SK-N-SH treated with all-trans-retinoic acid at 6 μM for 48 hours (cell line): Measurements from ENCODE around the gene RRP1.
"Not testable (repeated sequence)": the region's sequence is repeated elsewhere in the genome, so short reads cannot be mapped to it uniquely, and the experiment has no call there.

Experiments
- ATAC-seq: fragments of 200-7000 bp; cut with Tn5 transposase; 3 replicates; pipeline ENCODE4 v1.9.1; 2020; ENCODE audit warnings: mild to moderate bottlenecking, moderate library complexity
- ARNTL ChIP-seq: fragments of 450-650 bp; formaldehyde crosslinking; IDR thresholded peaks from 2 replicates; pipeline ENCODE4 v1.5.0; 2020; ENCODE audit warnings: low read depth, mild to moderate bottlenecking, moderate library complexity, borderline replicate concordance
- BACH2 ChIP-seq: fragments of 250-450 bp; sonication (Bioruptor Pico); IDR thresholded peaks from 2 replicates; pipeline ENCODE4 v1.9.0; 2021; ENCODE audit warnings: mild to moderate bottlenecking, borderline replicate concordance
- CREB5 ChIP-seq: fragments of 250-450 bp; sonication (Bioruptor Pico); IDR thresholded peaks from 2 replicates; pipeline ENCODE4 v1.5.1; 2020; ENCODE audit warnings: low read depth, mild to moderate bottlenecking, moderate library complexity
- CSDC2 ChIP-seq: fragments of 250-450 bp; sonication (Bioruptor Pico); IDR thresholded peaks from 2 replicates; pipeline ENCODE4 v1.5.0; 2020; ENCODE audit warnings: mild to moderate bottlenecking, moderate library complexity
- CSRNP3 ChIP-seq: fragments of 250-450 bp; sonication (Bioruptor Pico); IDR thresholded peaks from 2 replicates; pipeline ENCODE4 v1.5.1; 2021; ENCODE audit warnings: mild to moderate bottlenecking, moderate library complexity
- ESRRG ChIP-seq: fragments of 250-450 bp; sonication (Bioruptor Pico); IDR thresholded peaks from 2 replicates; pipeline ENCODE4 v1.6.1; 2021; ENCODE audit warnings: mild to moderate bottlenecking
- GLIS3 ChIP-seq: fragments of 250-450 bp; sonication (Bioruptor Pico); IDR thresholded peaks from 2 replicates; pipeline ENCODE4 v1.5.0; 2020; ENCODE audit warnings: mild to moderate bottlenecking, moderate library complexity
- OSR1 ChIP-seq: fragments of 250-450 bp; sonication (Bioruptor Pico); IDR thresholded peaks from 2 replicates; pipeline ENCODE4 v1.8.0; 2022; ENCODE audit warnings: moderate library complexity, mild to moderate bottlenecking, inconsistent platforms
- PATZ1 ChIP-seq: fragments of 250-450 bp; sonication (Bioruptor Pico); IDR thresholded peaks from 2 replicates; pipeline ENCODE4 v1.8.0; 2020; ENCODE audit warnings: mild to moderate bottlenecking, moderate library complexity, borderline replicate concordance
- PPARA ChIP-seq: fragments of 250-450 bp; sonication (Bioruptor Pico); IDR thresholded peaks from 2 replicates; pipeline ENCODE4 v1.5.0; 2020; ENCODE audit warnings: mild to moderate bottlenecking, borderline replicate concordance
- RARB ChIP-seq: fragments of 250-450 bp; sonication (Bioruptor Pico); IDR thresholded peaks from 2 replicates; pipeline ENCODE4 v1.8.0; 2021; ENCODE audit warnings: mild to moderate bottlenecking, moderate library complexity
- TCF4 ChIP-seq: fragments of 250-450 bp; sonication (Bioruptor Pico); IDR thresholded peaks from 2 replicates; pipeline ENCODE4 v1.8.0; 2021; ENCODE audit warnings: mild to moderate bottlenecking, moderate library complexity, borderline replicate concordance
- TOX ChIP-seq: fragments of 250-450 bp; sonication (Bioruptor Pico); IDR thresholded peaks from 2 replicates; pipeline ENCODE4 v1.8.0; 2021; ENCODE audit warnings: mild to moderate bottlenecking, moderate library complexity, borderline replicate concordance
- TSHZ2 ChIP-seq: fragments of 250-450 bp; sonication (Bioruptor Pico); IDR thresholded peaks from 2 replicates; pipeline ENCODE4 v1.5.0; 2020; ENCODE audit warnings: mild to moderate bottlenecking, moderate library complexity
- ZC3H10 ChIP-seq: fragments of 250-450 bp; sonication (Bioruptor Pico); IDR thresholded peaks from 2 replicates; pipeline ENCODE4 v1.5.1; 2021; ENCODE audit warnings: mild to moderate bottlenecking, moderate library complexity
- ZFP3 ChIP-seq: fragments of 250-450 bp; sonication (Bioruptor Pico); IDR thresholded peaks from 2 replicates; pipeline ENCODE4 v1.5.0; 2020; ENCODE audit warnings: mild to moderate bottlenecking, moderate library complexity
- ZFP30 ChIP-seq: fragments of 450-650 bp; formaldehyde crosslinking; IDR thresholded peaks from 2 replicates; pipeline ENCODE4 v1.5.0; 2022; ENCODE audit warnings: mild to moderate bottlenecking, moderate library complexity
- ZNF565 ChIP-seq: fragments of 450-650 bp; formaldehyde crosslinking; conservative IDR thresholded peaks from 2 replicates; pipeline ENCODE4 v1.5.0; 2020; ENCODE audit warnings: low read depth, mild to moderate bottlenecking, moderate library complexity
- ZNF70 ChIP-seq: fragments of 450-650 bp; formaldehyde crosslinking; IDR thresholded peaks from 2 replicates; pipeline ENCODE4 v1.5.0; 2020; ENCODE audit warnings: mild to moderate bottlenecking, moderate library complexity
- ZNF8 ChIP-seq: fragments of 450-650 bp; formaldehyde crosslinking; IDR thresholded peaks from 2 replicates; pipeline ENCODE4 v1.5.0; 2020; ENCODE audit warnings: mild to moderate bottlenecking, moderate library complexity

The RRP1 gene

GRCh38 chr21:43822166-43822565, 32.8 kb downstream of the RRP1 start:
- ATAC-seq, result not testable (repeated sequence)

GRCh38 chr21:43822741-43823140, 33.4 kb downstream of the RRP1 start:
- ATAC-seq, result not testable (repeated sequence)

GRCh38 chr21:43824333-43825241, 35.2 kb downstream of the RRP1 start:
- ATAC-seq, result peak; percentile 71
- TF ChIP-seq ZC3H10 (CRISPR knock-in tag) (no peak), ZNF565 (CRISPR knock-in tag) (no peak), TSHZ2 (CRISPR knock-in tag) (no peak), ZNF70 (CRISPR knock-in tag) (no peak), CSRNP3 (no peak)

- no peak for TF ChIP-seq ZNF70 (CRISPR knock-in tag)
- ATAC-seq, result no peak
Measured at GRCh38 chr21:43825242-43825935, 36.0 kb downstream of the RRP1 start.

- TF ChIP-seq ZNF8 (CRISPR knock-in tag) (no peak), ZNF565 (CRISPR knock-in tag) (no peak), OSR1 (no peak), ZFP30 (CRISPR knock-in tag) (no peak), ARNTL (no peak), ZFP3 (CRISPR knock-in tag) (no peak), CREB5 (CRISPR knock-in tag) (no peak), CSDC2 (CRISPR knock-in tag) (no peak), ZC3H10 (CRISPR knock-in tag) (no peak), TCF4 (CRISPR knock-in tag) (no peak), PPARA (CRISPR knock-in tag) (no peak), ZNF70 (CRISPR knock-in tag) (no peak), TOX (CRISPR knock-in tag) (no peak), RARB (CRISPR knock-in tag) (no peak), BACH2 (CRISPR knock-in tag) (no peak), GLIS3 (no peak)
- TF ChIP-seq, all 23 proteins: peak for 0
- ATAC-seq, result peak; percentile 57
Measured at GRCh38 chr21:43825936-43826622, 36.7 kb downstream of the RRP1 start.

GRCh38 chr21:43826623-43826974, 37.2 kb downstream of the RRP1 start:
- ATAC-seq, result peak; percentile 12
- TF ChIP-seq PATZ1 (CRISPR knock-in tag) (no peak), CREB5 (CRISPR knock-in tag) (no peak), ZNF8 (CRISPR knock-in tag) (no peak), BACH2 (CRISPR knock-in tag) (no peak), TOX (CRISPR knock-in tag) (no peak), ZC3H10 (CRISPR knock-in tag) (no peak), ESRRG (CRISPR knock-in tag) (no peak), ZNF565 (CRISPR knock-in tag) (no peak)
